ENCODE results near the gene PPM1H.

The PPM1H gene

DNA sequence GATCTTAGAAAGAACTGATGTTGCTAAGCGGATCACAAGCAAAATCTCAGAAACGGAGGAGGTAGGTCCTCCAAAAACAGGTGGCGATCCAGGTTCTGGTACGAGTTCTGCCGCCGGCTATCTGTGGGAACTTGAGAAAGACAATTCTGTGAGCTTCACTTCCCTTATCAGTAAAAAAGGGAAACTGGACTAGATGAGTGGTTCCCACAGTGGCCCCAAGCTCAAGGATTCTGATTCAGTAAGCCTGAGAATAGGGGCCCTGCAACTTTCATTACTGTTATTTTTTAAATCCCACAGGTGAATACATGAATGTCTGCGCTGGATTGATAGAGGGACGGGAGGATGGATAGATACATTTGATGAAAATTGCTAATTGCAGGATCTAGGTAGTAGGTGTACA, 160.2 kb downstream of the PPM1H start:
- Histone ChIP-seq H3K79me2 (ENCODE audit: insufficient read depth, low read length) (0 out of 2 replicates have a peak, but pooled peaks cover 6% of the 10 kb centered on the region), H3K27me3 (ENCODE audit: insufficient read depth, low read length, poor library complexity, severe bottlenecking) (no peaks in the 10 kb centered on the region), H3K9ac (ENCODE audit: low read depth, low read length, poor library complexity, severe bottlenecking) (no peak overlapping the region), H3K9me3 (ENCODE audit: insufficient read depth, low read depth, low read length) (no peaks in the 10 kb centered on the region), H3K4me2 (ENCODE audit: low read depth, low read length, poor library complexity, severe bottlenecking) (no peak overlapping the region), H4K20me1 (ENCODE audit: insufficient read depth, low read length, poor library complexity, severe bottlenecking) (no peaks in the 10 kb centered on the region), H3K36me3 (ENCODE audit: insufficient read depth, low read length) (no peaks in the 10 kb centered on the region; the same call in 1 of the 2 replicates), H3K4me1 (ENCODE audit: insufficient read depth, low read length, poor library complexity, severe bottlenecking) (peaks cover 25% of the 10 kb centered on the region), H3K4me3 (ENCODE audit: low read length, poor library complexity, severe bottlenecking) (no peak overlapping the region), H2AFZ (ENCODE audit: low read length) (no peak overlapping the region), H3F3A (ENCODE audit: low read depth) (no peaks in the 10 kb centered on the region), H3K9me2 (replicated peaks; ENCODE audit: low read depth, low read length) (no peaks in the 10 kb centered on the region)
- no peak for TF ChIP-seq EZH2phosphoT487 (IDR thresholded peaks at IDR 0.05; ENCODE audit: borderline replicate concordance)
- TF ChIP-seq, protein P1, sequence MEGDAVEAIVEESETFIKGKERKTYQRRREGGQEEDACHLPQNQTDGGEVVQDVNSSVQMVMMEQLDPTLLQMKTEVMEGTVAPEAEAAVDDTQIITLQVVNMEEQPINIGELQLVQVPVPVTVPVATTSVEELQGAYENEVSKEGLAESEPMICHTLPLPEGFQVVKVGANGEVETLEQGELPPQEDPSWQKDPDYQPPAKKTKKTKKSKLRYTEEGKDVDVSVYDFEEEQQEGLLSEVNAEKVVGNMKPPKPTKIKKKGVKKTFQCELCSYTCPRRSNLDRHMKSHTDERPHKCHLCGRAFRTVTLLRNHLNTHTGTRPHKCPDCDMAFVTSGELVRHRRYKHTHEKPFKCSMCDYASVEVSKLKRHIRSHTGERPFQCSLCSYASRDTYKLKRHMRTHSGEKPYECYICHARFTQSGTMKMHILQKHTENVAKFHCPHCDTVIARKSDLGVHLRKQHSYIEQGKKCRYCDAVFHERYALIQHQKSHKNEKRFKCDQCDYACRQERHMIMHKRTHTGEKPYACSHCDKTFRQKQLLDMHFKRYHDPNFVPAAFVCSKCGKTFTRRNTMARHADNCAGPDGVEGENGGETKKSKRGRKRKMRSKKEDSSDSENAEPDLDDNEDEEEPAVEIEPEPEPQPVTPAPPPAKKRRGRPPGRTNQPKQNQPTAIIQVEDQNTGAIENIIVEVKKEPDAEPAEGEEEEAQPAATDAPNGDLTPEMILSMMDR (conservative IDR thresholded peaks at IDR 0.05; ENCODE audit: low read length): no peak

DNA sequence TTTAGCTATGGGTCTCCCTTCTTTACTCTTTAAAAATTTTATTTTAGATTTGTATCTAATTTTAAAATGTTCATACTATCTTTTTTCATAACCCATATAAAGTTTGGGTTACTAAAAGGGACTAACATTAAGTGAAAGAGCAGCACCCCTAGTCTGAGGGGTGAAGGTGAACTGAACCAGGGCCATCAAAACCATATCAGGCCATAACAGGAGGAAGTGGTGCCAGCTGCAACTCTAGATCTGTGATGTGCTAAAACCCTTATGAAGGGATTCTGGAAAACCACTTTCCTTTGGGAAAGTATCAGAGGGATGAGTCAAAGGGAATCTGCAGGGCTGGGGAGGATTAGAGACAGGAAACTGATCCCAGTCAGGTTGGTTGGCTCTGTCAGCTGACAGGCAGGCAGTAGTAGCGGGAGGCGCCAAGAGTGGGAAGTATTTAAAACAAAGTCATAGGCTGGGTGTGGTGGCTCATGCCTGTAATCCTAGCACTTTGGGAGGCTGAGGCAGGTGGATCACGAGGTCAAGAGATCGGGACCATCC, 162.5 kb downstream of the PPM1H start:
- Histone ChIP-seq H3K4me3 (ENCODE audit: low read length, poor library complexity, severe bottlenecking) (no peak overlapping the region), H3K27me3 (ENCODE audit: insufficient read depth, low read length, poor library complexity, severe bottlenecking) (no peaks in the 10 kb centered on the region), H3K9me2 (replicated peaks; ENCODE audit: low read depth, low read length) (no peaks in the 10 kb centered on the region), H3K9me3 (ENCODE audit: insufficient read depth, low read depth, low read length) (no peaks in the 10 kb centered on the region), H3K4me1 (ENCODE audit: insufficient read depth, low read length, poor library complexity, severe bottlenecking) (peaks cover 15% of the 10 kb centered on the region), H3K4me2 (ENCODE audit: low read depth, low read length, poor library complexity, severe bottlenecking) (no peak overlapping the region), H3F3A (ENCODE audit: low read depth) (no peaks in the 10 kb centered on the region), H3K79me2 (ENCODE audit: insufficient read depth, low read length) (0 out of 2 replicates have a peak, but pooled peaks cover 6% of the 10 kb centered on the region), H3K9ac (ENCODE audit: low read depth, low read length, poor library complexity, severe bottlenecking) (no peak overlapping the region), H3K36me3 (ENCODE audit: insufficient read depth, low read length) (peaks cover 2% of the 10 kb centered on the region; the same call in 1 of the 2 replicates), H2AFZ (ENCODE audit: low read length) (no peak overlapping the region), H4K20me1 (ENCODE audit: insufficient read depth, low read length, poor library complexity, severe bottlenecking) (no peaks in the 10 kb centered on the region)
- TF ChIP-seq, protein P1 (conservative IDR thresholded peaks at IDR 0.05; ENCODE audit: low read length): no peak
- no peak for TF ChIP-seq EZH2phosphoT487 (IDR thresholded peaks at IDR 0.05; ENCODE audit: borderline replicate concordance)

DNA sequence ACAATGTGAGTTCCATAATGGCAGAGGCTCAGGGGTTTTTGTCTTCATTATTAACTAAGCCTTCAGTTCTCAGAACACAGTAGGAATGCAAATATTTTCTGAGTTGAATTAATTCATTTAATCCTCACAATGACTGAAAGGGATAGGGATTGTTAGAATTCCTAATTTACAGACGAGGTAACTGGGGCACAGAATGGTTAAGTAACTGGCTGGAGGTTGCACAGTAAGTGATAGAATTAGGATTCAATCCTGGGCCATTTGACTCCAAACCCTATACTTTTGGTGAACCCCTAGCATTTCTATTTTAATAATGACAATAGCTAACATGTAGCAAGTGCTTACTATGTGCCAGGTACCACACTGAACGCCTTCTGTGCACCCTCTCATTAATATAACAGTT, 163.1 kb downstream of the PPM1H start:
- no peaks in the 10 kb centered on the region for H3K9me2 ChIP-seq (replicated peaks; ENCODE audit: low read depth, low read length)
- H3K9me3 ChIP-seq (ENCODE audit: insufficient read depth, low read depth, low read length): no peaks in the 10 kb centered on the region
- no peak overlapping the region for H3K9ac ChIP-seq (ENCODE audit: low read depth, low read length, poor library complexity, severe bottlenecking)
- 0 out of 2 replicates have a peak, but pooled peaks cover 6% of the 10 kb centered on the region for H3K79me2 ChIP-seq (ENCODE audit: insufficient read depth, low read length)
- peaks cover 9% of the 10 kb centered on the region; the same call in 1 of the 2 replicates for H3K36me3 ChIP-seq (ENCODE audit: insufficient read depth, low read length)
- H3K27me3 ChIP-seq (ENCODE audit: insufficient read depth, low read length, poor library complexity, severe bottlenecking): no peaks in the 10 kb centered on the region
- H3K4me1 ChIP-seq (ENCODE audit: insufficient read depth, low read length, poor library complexity, severe bottlenecking): peaks cover 8% of the 10 kb centered on the region
- H3K4me3 ChIP-seq (ENCODE audit: low read length, poor library complexity, severe bottlenecking): no peak overlapping the region
- H3F3A ChIP-seq (ENCODE audit: low read depth): no peaks in the 10 kb centered on the region
- H4K20me1 ChIP-seq (ENCODE audit: insufficient read depth, low read length, poor library complexity, severe bottlenecking): no peaks in the 10 kb centered on the region
- H3K4me2 ChIP-seq (ENCODE audit: low read depth, low read length, poor library complexity, severe bottlenecking): no peak overlapping the region
- no peak for TF ChIP-seq EZH2phosphoT487 (IDR thresholded peaks at IDR 0.05; ENCODE audit: borderline replicate concordance)
- TF ChIP-seq, protein P1 (conservative IDR thresholded peaks at IDR 0.05; ENCODE audit: low read length): no peak
- H2AFZ ChIP-seq (ENCODE audit: low read length): no peak overlapping the region

Measured in Loucy (cell line).